Endothelial cell of umbilical vein (primary cell): ENCODE measurements around the gene CXCR2. TPM values are rescaled to one million over a fixed set of nuclear protein-coding genes. Genes with fewer than 3 reads are reported as not detected.

Experiments
- BruUV-seq: library from RNA; stranded (reverse); fragments of 400-500 nt; replicated peaks from 2 replicates; lab custom pipeline; 2021; lab: Mats Ljungman, UMichigan
- CTCF ChIA-PET: fragments of 300-600, 350-600 bp; sonication (Branson Sonifier 250); formaldehyde crosslinking; loops from one replicate; lab custom pipeline; 2021; ENCODE audit warnings: antibody characterized with exemption, inconsistent platforms; lab: Charles Lee
- POLR2A ChIA-PET: fragments of 300-600, 350-600 bp; sonication (Branson Sonifier 250); formaldehyde crosslinking; loops from one replicate; lab custom pipeline; 2021; ENCODE audit warnings: antibody characterized with exemption, inconsistent platforms; lab: Charles Lee
- DNase-seq: peaks from one replicate; pipeline ENCODE4 v3.0.0-alpha.2; 2011; ENCODE audit warnings: low read depth, low spot score
- FAIRE-seq: peaks from 2 replicates; lab custom pipeline; 2011; peaks lifted over from hg19 to GRCh38; lab: Jason Lieb, UNC
- H2AFZ ChIP-seq: 2 replicates; pipeline ENCODE4 v1.6.0; 2012; ENCODE audit warnings: low read depth, low read length, control low read depth, inconsistent platforms
- H3K27ac ChIP-seq: 2 replicates; pipeline ENCODE4 v1.5.1; 2011; ENCODE audit warnings: low read depth, mild to moderate bottlenecking, control low read depth, low read length, moderate library complexity; ENCODE audit not compliant: insufficient read depth
- H3K27me3 ChIP-seq, 2 experiments: 2 replicates each; pipeline versions ENCODE4 v1.6.0 to v1.6.1; 2011; ENCODE audit warnings: low read length in 2 of 2, mixed read lengths in 1 of 2; ENCODE audit not compliant: control insufficient read depth in 2 of 2, insufficient read depth in 2 of 2
- H3K36me3 ChIP-seq, 2 experiments: 2 replicates in 1 of 2; 3 replicates in 1 of 2; pipeline ENCODE4 v1.5.1; 2011; ENCODE audit warnings: low read length in 2 of 2, mild to moderate bottlenecking in 1 of 2, moderate library complexity in 1 of 2; ENCODE audit not compliant: control insufficient read depth in 2 of 2, insufficient read depth in 2 of 2; ENCODE audit errors: extremely low read depth in 1 of 2
- H3K4me1 ChIP-seq: 3 replicates; pipeline ENCODE4 v1.5.1; 2011; ENCODE audit warnings: mild to moderate bottlenecking, low read length; ENCODE audit not compliant: control insufficient read depth, insufficient read depth; ENCODE audit errors: extremely low read depth
- H3K4me2 ChIP-seq: 2 replicates; pipeline ENCODE4 v1.6.1; 2011; ENCODE audit warnings: low read length, control low read depth, mixed read lengths; ENCODE audit not compliant: insufficient read depth
- H3K4me3 ChIP-seq, 3 experiments: fragments of 200-600 bp in 1 of 3; sonication (generic), shearing (Covaris generic) in 1 of 3; replicated peaks in 1 of 3; 2 replicates each; pipeline ENCODE4 v1.5.1; 2011 to 2016; ENCODE audit warnings: control low read depth in 3 of 3, low read length in 3 of 3, mild to moderate bottlenecking in 2 of 3, inconsistent platforms in 1 of 3, low read depth in 1 of 3, moderate library complexity in 1 of 3; ENCODE audit not compliant: insufficient read depth in 1 of 3
- H3K79me2 ChIP-seq: 2 replicates; pipeline ENCODE4 v1.6.0; 2012; ENCODE audit warnings: low read length, inconsistent platforms; ENCODE audit not compliant: control insufficient read depth, insufficient read depth
- H3K9ac ChIP-seq: replicated peaks from 2 replicates; pipeline ENCODE3; 2011; ENCODE audit warnings: low read length, control low read depth; ENCODE audit not compliant: insufficient read depth; ENCODE audit errors: extremely low read depth
- H3K9me1 ChIP-seq: replicated peaks from 3 replicates; pipeline ENCODE4 v1.6.0; 2011; ENCODE audit warnings: mild to moderate bottlenecking, low read length; ENCODE audit not compliant: control insufficient read depth, insufficient read depth; ENCODE audit errors: extremely low read depth
- H3K9me3 ChIP-seq: replicated peaks from 2 replicates; pipeline ENCODE4 v1.5.1; 2012; ENCODE audit warnings: low read length, inconsistent platforms; ENCODE audit not compliant: control insufficient read depth, insufficient read depth
- H4K20me1 ChIP-seq: replicated peaks from 2 replicates; pipeline ENCODE3; 2011; ENCODE audit warnings: mild to moderate bottlenecking, low read length; ENCODE audit not compliant: control insufficient read depth, insufficient read depth; ENCODE audit errors: extremely low read depth
- EZH2 ChIP-seq: IDR thresholded peaks from 2 replicates; pipeline ENCODE4 v1.6.1; 2012; ENCODE audit warnings: borderline replicate concordance, low read depth, mild to moderate bottlenecking, moderate library complexity, low read length, inconsistent platforms; ENCODE audit not compliant: severe bottlenecking
- FOS ChIP-seq: IDR thresholded peaks from 2 replicates; pipeline ENCODE4 v1.6.1; 2011; ENCODE audit warnings: mild to moderate bottlenecking, low read length, moderate library complexity, borderline replicate concordance; ENCODE audit not compliant: insufficient read depth
- GATA2 ChIP-seq: IDR thresholded peaks from 2 replicates; pipeline ENCODE4 v1.7.0; 2011; ENCODE audit warnings: low read depth, mild to moderate bottlenecking, moderate library complexity, mixed read lengths, low read length; ENCODE audit not compliant: insufficient read length, insufficient read depth
- JUN ChIP-seq: IDR thresholded peaks from 2 replicates; pipeline ENCODE4 v1.6.1; 2011; ENCODE audit warnings: borderline replicate concordance, low read depth; ENCODE audit not compliant: insufficient read length, insufficient read depth
- MYC ChIP-seq: IDR thresholded peaks from one replicate; pipeline ENCODE4 v1.6.1; 2011; ENCODE audit warnings: mild to moderate bottlenecking, low read depth, low read length
- POLR2A ChIP-seq: IDR thresholded peaks from 2 replicates; pipeline ENCODE4 v1.6.1; 2012; ENCODE audit warnings: low read depth, mild to moderate bottlenecking, control low read depth, low read length
- POLR2AphosphoS5 ChIP-seq: IDR thresholded peaks from 2 replicates; pipeline ENCODE4 v1.6.1; 2012; ENCODE audit warnings: low read depth, mild to moderate bottlenecking, control low read depth, low read length, moderate library complexity; ENCODE audit not compliant: insufficient read depth
- dilution Hi-C: fragments of 300-500 bp; cut with MboI; formaldehyde crosslinking; loops from one replicate; pipeline ENCODE4 v1.15.0; 2019; ENCODE audit warnings: low sequenced_read_pairs; ENCODE audit not compliant: extremely low pct_ligation_motif_present
- intact Hi-C: fragments of 100-400 bp; cut with micrococcal nuclease; formaldehyde crosslinking; loops from one replicate; pipeline ENCODE4 v1.10.0; 2022
- polyA plus RNA-seq, 4 experiments: library from polyadenylated mRNA; depleted of rRNA in 3 of 4; stranded (reverse) in 3 of 4; unstranded in 1 of 4; fragments of >200 nt; gene quantifications; 2 replicates each; pipeline versions ENCODE4 v1.2.1 to v1.2.3, GENCODE V29; 2011 to 2012; ENCODE audit warnings: missing spikeins in 1 of 4
- total RNA-seq: library from RNA; stranded (reverse); gene quantifications from 2 replicates; pipeline ENCODE4 v1.2.3, GENCODE V29; 2021
- TF ChIP-seq, protein P1 (sequence below), 2 donors: IDR thresholded peaks; 1 replicate in 1 of 2; 2 replicates in 1 of 2; pipeline ENCODE4 v1.5.1; 2011; ENCODE audit warnings: low read length in 2 of 2, mild to moderate bottlenecking in 2 of 2, moderate library complexity in 2 of 2, control low read depth in 1 of 2, inconsistent platforms in 1 of 2, low read depth in 1 of 2; ENCODE audit not compliant: insufficient read depth in 1 of 2; ENCODE audit errors: extremely low read depth in 1 of 2
- TF ChIP-seq, protein P2 (sequence below): IDR thresholded peaks from 2 replicates; pipeline ENCODE4 v1.6.1; 2011; ENCODE audit not compliant: insufficient read depth, insufficient read length

The CXCR2 gene
- total and polyA plus RNA-seq, 2 donors (not counting 3 experiments of a cell fraction or from before 2014, with no cell fraction given): not detected

DNA sequence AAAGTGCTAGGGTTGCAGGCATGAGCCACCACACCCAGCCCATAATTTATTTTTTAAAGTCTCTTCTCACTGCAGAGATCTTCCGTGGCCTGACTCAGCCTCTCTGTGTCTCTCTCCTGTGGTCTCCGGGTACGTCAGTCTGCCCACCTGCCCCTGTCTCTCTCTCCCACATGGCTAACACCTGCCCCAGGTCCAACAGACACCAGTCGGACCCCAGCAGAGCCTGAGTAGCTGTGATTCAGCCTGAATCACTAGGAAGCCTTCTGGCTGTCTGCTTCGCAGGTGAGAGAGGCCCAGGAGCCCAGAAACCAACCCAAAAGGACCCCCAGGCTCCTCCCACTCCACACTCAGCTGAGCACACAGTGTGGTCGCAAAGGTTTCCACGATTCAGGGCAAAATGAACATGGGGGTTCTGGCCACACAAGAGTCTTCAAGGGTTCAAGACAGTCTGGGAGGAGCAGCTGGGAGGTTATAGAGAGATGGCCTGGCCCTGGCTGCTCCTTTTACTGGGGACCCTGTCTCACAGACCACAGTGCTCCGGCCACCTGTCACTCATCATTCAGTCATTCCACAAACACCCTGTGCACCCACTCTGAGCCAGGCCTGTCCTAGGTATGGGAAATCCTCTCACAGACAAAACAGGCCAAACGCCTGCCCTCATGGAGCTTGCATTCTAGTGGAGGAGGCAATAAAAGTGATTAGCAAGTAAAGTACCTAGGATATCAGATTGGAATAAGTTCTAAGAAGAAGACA lies 48.2 kb upstream of the CXCR2 start:
- intact Hi-C loops (no loop called here), dilution Hi-C loops (no loop called here)
- no peaks in the 10 kb centered on the region for H4K20me1 ChIP-seq
- no peak overlapping the region for H3K9ac ChIP-seq
- TF ChIP-seq MYC (no peak), POLR2AphosphoS5 (no peak), EZH2 (no peak), FOS (no peak), GATA2 (no peak), JUN (no peak), POLR2A (no peak)
- TF ChIP-seq, protein P1, sequence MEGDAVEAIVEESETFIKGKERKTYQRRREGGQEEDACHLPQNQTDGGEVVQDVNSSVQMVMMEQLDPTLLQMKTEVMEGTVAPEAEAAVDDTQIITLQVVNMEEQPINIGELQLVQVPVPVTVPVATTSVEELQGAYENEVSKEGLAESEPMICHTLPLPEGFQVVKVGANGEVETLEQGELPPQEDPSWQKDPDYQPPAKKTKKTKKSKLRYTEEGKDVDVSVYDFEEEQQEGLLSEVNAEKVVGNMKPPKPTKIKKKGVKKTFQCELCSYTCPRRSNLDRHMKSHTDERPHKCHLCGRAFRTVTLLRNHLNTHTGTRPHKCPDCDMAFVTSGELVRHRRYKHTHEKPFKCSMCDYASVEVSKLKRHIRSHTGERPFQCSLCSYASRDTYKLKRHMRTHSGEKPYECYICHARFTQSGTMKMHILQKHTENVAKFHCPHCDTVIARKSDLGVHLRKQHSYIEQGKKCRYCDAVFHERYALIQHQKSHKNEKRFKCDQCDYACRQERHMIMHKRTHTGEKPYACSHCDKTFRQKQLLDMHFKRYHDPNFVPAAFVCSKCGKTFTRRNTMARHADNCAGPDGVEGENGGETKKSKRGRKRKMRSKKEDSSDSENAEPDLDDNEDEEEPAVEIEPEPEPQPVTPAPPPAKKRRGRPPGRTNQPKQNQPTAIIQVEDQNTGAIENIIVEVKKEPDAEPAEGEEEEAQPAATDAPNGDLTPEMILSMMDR (IDR thresholded peaks at IDR 0.05; ENCODE audit: extremely low read depth in 1 of 2, insufficient read depth in 1 of 2, low read depth in 1 of 2, low read length in 2 of 2): no peak
- TF ChIP-seq, protein P2, sequence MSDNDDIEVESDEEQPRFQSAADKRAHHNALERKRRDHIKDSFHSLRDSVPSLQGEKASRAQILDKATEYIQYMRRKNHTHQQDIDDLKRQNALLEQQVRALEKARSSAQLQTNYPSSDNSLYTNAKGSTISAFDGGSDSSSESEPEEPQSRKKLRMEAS: no peak
- no peak overlapping the region for H2AFZ ChIP-seq
- no peak overlapping the region for H3K4me3 ChIP-seq
- H3K4me2 ChIP-seq: no peak overlapping the region
- ChIA-PET CTCF (interaction anchor here (2.8 to 3.7 kb wide), 2 partner anchors 8 to 292 kb away, joined by 16 to 22 read pairs; partner anchors contain the start of gene RUFY4), POLR2A (no interaction called here)
- no peaks in the 10 kb centered on the region for H3K9me3 ChIP-seq
- H3K79me2 ChIP-seq: no peaks in the 10 kb centered on the region
- H3K27ac ChIP-seq: no peak overlapping the region
- BruUV-seq: no TSS peak
- DNase-seq (no peak), FAIRE-seq (no peak)
- no peaks in the 10 kb centered on the region for H3K4me1 ChIP-seq
- no peaks in the 10 kb centered on the region for H3K36me3 ChIP-seq
- no peaks in the 10 kb centered on the region for H3K9me1 ChIP-seq
- no peaks in the 10 kb centered on the region for H3K27me3 ChIP-seq
